Stomach smooth muscle (tissue), 2 donors: Measurements from ENCODE around the gene ZIM2.

Source experiments
- H3K27ac ChIP-seq: one replicate; pipeline ENCODE4 v1.7.0; 2013; ENCODE audit warnings: mild to moderate bottlenecking, low read length, inconsistent platforms
- H3K27me3 ChIP-seq, 2 donors: one replicate each; pipeline ENCODE4 v1.7.0; 2013; ENCODE audit warnings: low read length in 2 of 2; ENCODE audit not compliant: insufficient read depth in 2 of 2, control insufficient read depth in 1 of 2
- H3K36me3 ChIP-seq, 2 donors: one replicate each; pipeline ENCODE4 v1.7.0; 2013; ENCODE audit warnings: low read length in 2 of 2; ENCODE audit not compliant: control insufficient read depth in 2 of 2, insufficient read depth in 2 of 2
- H3K4me1 ChIP-seq: one replicate; pipeline ENCODE4 v1.7.0; 2013; ENCODE audit warnings: low read length; ENCODE audit not compliant: control insufficient read depth, insufficient read depth
- H3K4me3 ChIP-seq, 2 donors: one replicate each; pipeline ENCODE4 v1.7.0; 2013; ENCODE audit warnings: low read length in 2 of 2
- H3K9ac ChIP-seq, 2 donors: one replicate each; pipeline ENCODE4 v1.7.0; 2013; ENCODE audit warnings: low read length in 2 of 2, mild to moderate bottlenecking in 1 of 2
- H3K9me3 ChIP-seq, 2 donors: one replicate each; pipeline ENCODE4 v1.7.0; 2013; ENCODE audit warnings: low read length in 2 of 2; ENCODE audit not compliant: control insufficient read depth in 2 of 2
- donor health status: healthy.
- donor health status: Pancreatic carcinoma.

The ZIM2 gene

DNA sequence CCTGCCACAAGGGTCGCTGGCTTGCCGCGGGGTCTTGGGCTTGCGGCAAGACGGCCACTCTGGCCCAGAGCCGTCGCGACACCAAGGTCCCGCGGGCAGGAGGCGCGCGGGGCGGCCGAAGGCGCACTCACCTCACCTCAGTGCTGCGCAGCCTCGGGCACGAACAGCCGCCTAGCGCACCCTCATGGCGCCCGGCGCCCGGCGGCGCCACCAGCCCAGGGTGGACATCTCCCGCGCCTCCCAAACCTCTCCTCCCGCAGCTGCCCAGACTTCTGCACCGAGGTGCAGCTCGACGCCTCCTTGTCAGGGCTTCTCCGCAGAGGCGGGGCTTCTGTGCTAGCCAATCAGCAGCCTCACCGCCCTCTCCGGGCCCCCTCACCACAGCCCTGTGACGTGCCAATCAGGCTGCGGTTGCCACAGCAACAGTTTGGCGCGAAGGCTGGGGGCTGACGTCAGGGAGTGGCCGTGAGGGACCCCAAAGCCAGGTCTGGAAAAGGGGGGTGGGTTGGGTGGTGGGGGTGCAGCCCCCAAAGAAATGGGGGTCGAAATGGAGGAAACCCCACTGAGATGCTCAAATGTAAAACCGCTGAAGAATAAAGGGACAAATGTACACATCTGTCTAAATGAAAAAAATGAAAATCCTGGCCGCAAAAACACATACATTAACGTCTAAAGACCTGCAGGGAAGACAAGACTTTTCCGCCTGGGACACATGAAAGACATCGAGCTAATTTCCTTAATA, at the start of gene ZIM2, which contains the start of gene PEG3:
Gene ZIM2, minus strand, starts transcription at position 276 of the 742 bp plus-strand sequence. CDS start 16,449 bp downstream, outside the sequence.
Gene PEG3, minus strand, starts transcription at position 276 of the 742 bp plus-strand sequence. CDS start 16,071 bp downstream, outside the sequence.
- H3K4me3 ChIP-seq: peak within 1 kb of the TSS; percentile 59 to 77

DNA sequence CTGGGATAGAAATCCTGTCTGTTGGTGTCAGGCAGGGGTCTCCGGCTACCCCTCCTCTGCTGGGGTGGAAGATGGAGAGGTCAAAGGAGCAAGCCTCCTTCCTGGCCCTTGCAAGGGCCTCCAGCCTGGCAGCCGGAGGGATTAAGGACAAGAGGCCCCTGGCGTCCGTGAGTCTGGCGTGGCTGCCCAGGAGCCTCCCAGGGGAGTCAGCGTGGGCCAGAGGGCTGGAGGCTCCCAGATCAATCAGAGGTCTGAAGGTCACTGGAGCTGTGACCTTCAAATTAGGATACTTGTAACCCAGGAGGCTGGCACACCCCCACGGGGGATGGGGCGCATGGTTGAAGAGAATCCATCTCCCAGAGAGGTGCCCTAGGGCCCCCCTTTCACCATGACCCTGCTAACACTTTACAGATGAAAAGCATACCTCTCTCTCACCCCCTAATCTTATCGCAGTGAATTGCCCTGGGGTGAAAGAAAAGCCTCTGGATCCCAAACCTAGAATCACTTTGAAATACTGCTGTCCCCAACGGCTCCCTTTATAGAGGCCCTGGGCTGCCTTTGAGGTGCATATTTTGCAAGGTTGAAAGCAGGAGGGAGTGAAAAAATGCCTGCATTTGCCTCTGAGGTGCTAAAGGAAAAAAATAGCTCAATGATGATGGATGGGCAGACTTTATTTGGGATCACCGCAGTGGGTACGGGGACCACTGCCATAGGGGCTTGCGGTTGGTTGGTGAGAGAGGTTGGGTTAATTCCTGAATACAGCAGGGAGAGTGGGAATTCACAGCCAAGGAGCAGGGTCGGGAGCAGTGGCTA, 44.9 kb upstream of the ZIM2 start:
- H3K4me3 ChIP-seq: no peak overlapping the region
- no peak overlapping the region for H3K9ac ChIP-seq
- peaks cover 0 to 4% of the 10 kb centered on the region in 2 donors for H3K9me3 ChIP-seq
- H3K36me3 ChIP-seq: no peaks in the 10 kb centered on the region
- no peak overlapping the region for H3K27ac ChIP-seq
- H3K27me3 ChIP-seq: peaks cover 0 to 5% of the 10 kb centered on the region in 2 donors
- H3K4me1 ChIP-seq: no peaks in the 10 kb centered on the region

More for the DNA sequence above, at the start of gene ZIM2, which contains the start of gene PEG3:
- no peaks in the 10 kb centered on the region for H3K27me3 ChIP-seq
- no peaks in the 10 kb centered on the region for H3K9me3 ChIP-seq
- H3K9ac ChIP-seq: peak within 1 kb of the TSS; percentile 29 to 38
- H3K36me3 ChIP-seq: peaks cover 0 to 1% of the 10 kb centered on the region in 2 donors
- peaks cover 13% of the 10 kb centered on the region for H3K4me1 ChIP-seq
- peak within 1 kb of the TSS; percentile 83 for H3K27ac ChIP-seq

DNA sequence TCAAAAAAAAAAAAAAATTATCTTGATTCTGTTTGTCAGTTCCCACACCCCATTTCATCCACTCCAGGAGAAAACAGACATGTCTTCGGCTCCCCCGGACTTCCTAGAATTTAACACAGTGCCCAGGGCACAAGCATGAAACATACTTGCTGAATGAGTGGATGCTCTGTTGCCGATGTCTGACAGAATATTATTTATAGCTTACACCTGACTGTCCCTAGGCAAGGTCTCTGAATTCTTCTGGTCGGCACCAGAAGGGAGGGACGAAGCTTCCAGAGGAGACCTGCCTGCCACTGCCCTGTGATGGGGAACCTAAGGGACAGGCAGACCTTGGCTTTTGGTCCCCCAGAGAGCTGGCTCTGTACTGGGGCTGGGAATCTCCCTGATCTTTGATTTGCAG, 43.9 kb upstream of the ZIM2 start:
- no peaks in the 10 kb centered on the region for H3K4me1 ChIP-seq
- no peak overlapping the region for H3K27ac ChIP-seq
- no peak overlapping the region for H3K9ac ChIP-seq
- peaks cover 0 to 5% of the 10 kb centered on the region in 2 donors for H3K27me3 ChIP-seq
- no peaks in the 10 kb centered on the region for H3K36me3 ChIP-seq
- peaks cover 0 to 4% of the 10 kb centered on the region in 2 donors for H3K9me3 ChIP-seq
- H3K4me3 ChIP-seq: no peak overlapping the region

DNA sequence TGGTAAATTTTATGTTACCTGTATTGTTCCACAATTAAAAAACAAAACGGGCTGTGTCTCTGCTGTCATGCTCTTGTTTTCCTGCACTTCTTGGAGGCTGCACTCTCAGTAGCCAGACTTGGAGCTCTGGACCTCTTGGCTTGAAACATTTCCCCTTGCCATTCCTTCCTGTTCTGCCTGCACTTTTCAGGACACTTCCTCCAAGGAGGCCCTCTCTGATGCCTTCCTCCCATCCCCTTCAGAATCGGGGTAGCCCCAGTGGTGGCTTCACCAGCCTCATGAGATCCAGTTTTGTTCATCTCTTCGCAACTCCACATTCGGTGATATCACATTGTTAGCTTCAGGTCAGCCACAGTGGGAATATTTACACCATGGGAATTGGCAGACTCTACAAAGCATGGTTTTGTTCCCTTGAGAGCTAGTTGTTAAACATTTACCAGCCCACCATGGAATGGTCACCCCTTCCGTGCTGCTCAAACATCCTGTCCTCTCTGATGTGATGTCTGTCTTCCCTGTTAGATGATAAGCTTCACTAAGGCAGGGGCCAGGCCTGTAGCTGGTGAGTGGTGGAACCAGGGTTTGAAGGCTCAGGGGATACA, 40.2 kb upstream of the ZIM2 start:
- Histone ChIP-seq H3K9ac (no peak overlapping the region), H3K9me3 (peaks cover 0 to 4% of the 10 kb centered on the region in 2 donors), H3K36me3 (no peaks in the 10 kb centered on the region), H3K4me3 (no peak overlapping the region), H3K27ac (no peak overlapping the region), H3K4me1 (no peaks in the 10 kb centered on the region), H3K27me3 (peaks cover 0 to 5% of the 10 kb centered on the region in 2 donors)

DNA sequence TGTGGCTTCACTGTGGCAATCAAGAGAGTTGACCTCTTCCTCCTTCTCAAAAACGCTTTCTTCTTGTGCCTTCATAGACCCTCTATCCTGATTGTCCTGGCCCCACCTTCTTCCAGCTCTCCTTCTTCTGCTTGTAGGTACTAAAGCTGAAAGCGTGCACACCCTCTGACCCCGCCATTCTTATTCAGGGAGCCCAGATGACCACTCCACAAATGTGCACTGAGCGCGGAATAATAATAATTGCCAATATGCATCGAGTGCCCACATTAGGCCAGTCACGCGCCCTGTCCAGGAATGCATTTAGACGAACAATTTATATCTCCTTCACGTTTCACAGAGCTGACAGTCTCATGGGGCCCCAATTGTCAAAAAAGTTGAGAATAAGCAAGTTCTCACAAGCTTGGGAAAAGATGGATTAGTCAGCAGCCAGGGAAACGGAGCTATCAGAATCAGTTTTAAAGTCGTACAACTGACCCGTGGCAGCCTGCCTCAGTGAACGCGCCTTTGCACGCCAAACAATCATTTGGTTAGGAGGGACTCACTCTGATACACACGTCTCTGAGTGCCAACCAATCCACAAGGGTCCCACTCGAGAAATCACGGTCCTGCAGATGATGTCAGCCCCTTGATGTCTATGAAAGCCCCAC, 36.7 kb upstream of the ZIM2 start:
- Histone ChIP-seq H3K4me1 (no peaks in the 10 kb centered on the region), H3K27me3 (no peaks in the 10 kb centered on the region), H3K27ac (no peak overlapping the region), H3K9me3 (peaks cover 0 to 18% of the 10 kb centered on the region in 2 donors), H3K9ac (no peak overlapping the region), H3K36me3 (no peaks in the 10 kb centered on the region), H3K4me3 (no peak overlapping the region)

DNA sequence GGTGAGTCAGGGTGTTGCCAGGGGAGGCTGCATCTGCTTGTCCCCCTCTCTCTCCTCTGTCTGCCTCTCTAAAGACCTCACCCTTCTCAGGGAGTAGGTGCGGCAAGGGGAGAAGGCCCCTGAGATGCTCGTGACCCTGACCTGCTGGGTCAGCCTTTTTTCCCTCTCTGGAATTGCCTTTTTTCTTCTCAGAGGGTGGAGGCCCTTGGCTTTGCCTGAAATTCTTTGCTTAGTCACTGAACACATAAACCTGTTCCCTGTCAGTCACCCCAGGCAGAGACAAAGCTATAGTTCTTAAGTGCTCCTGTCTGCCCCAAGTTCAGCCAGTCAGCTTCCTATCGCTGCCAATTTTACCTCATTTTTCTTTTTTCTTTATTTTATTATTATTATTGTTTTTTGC, 35.2 kb upstream of the ZIM2 start:
- H3K27me3 ChIP-seq: no peaks in the 10 kb centered on the region
- no peaks in the 10 kb centered on the region for H3K4me1 ChIP-seq
- H3K9ac ChIP-seq: no peak overlapping the region
- peaks cover 0 to 16% of the 10 kb centered on the region in 2 donors for H3K9me3 ChIP-seq
- H3K36me3 ChIP-seq: no peaks in the 10 kb centered on the region
- H3K27ac ChIP-seq: no peak overlapping the region
- no peak overlapping the region for H3K4me3 ChIP-seq

DNA sequence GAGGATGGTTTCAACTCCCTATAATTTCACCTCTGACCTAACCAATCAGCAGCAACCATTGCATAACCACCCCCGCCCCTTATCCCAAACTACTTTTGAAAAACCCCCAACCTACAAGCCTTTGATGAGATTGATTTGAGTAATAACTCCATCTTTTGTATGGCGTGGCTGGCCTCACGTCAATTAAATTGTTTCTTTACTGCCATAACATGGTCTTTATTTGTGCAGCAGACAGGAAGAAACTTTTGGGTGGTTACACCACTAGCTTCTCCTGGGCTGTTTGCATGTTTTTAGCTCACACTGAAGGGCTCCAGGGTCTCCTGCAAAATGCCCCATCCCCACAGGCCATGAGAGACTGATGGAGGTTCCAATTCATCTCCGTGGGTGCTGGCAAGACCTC, 34.0 kb upstream of the ZIM2 start:
- H3K9me3 ChIP-seq: peaks cover 0 to 14% of the 10 kb centered on the region in 2 donors

DNA sequence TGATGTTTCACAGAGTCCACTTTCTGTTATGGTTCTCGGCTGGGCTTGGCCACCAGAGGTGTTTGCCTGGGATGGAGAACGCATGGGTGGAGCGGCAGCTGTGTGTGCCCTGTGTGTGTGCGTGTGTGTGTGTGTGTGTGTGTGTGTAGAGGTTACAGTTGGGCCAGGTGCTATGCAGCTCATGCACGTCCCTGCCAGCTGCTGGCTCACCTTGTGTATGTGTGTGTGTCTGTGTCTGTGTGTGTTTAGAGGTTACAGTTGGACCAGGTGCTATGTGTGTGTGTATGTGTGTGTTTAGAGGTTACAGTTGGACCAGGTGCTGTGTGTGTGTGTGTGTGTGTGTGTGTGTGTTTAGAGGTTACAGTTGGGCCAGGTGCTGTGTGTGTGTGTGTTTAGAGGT, 33.0 kb upstream of the ZIM2 start:
- Histone ChIP-seq H3K36me3 (no peaks in the 10 kb centered on the region), H3K9me3 (peaks cover 0 to 14% of the 10 kb centered on the region in 2 donors), H3K9ac (no peak overlapping the region), H3K27ac (no peak overlapping the region), H3K4me3 (no peak overlapping the region), H3K27me3 (no peaks in the 10 kb centered on the region), H3K4me1 (no peaks in the 10 kb centered on the region)

More for the DNA sequence above, 34.0 kb upstream of the ZIM2 start:
- Histone ChIP-seq H3K27me3 (no peaks in the 10 kb centered on the region), H3K27ac (no peak overlapping the region), H3K4me3 (no peak overlapping the region), H3K9ac (no peak overlapping the region), H3K4me1 (no peaks in the 10 kb centered on the region), H3K36me3 (no peaks in the 10 kb centered on the region)

DNA sequence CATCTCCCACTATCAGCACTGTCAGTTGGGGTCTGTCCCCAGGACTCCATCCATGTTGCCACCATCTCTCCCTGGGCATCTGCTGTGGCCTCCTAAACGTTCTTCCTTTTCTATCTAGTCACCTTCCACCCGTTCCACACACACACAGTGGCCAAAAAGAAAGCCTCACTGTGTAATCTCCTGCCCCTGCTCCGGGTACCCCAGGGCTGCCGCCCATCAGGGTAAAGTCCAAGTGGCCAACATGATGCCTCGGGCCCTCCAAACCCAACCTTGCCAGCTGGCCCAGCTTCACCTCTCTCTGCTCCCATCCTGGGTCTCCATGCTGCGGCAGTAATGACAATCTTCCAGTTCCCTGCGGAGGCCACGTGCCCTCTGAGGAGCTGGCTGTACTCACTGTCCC, 29.4 kb upstream of the ZIM2 start:
- peaks cover 0 to 6% of the 10 kb centered on the region in 2 donors for H3K9me3 ChIP-seq
- H3K9ac ChIP-seq: no peak overlapping the region
- H3K36me3 ChIP-seq: no peaks in the 10 kb centered on the region
- H3K27me3 ChIP-seq: no peaks in the 10 kb centered on the region
- no peaks in the 10 kb centered on the region for H3K4me1 ChIP-seq
- no peak overlapping the region for H3K27ac ChIP-seq
- H3K4me3 ChIP-seq: no peak overlapping the region

DNA sequence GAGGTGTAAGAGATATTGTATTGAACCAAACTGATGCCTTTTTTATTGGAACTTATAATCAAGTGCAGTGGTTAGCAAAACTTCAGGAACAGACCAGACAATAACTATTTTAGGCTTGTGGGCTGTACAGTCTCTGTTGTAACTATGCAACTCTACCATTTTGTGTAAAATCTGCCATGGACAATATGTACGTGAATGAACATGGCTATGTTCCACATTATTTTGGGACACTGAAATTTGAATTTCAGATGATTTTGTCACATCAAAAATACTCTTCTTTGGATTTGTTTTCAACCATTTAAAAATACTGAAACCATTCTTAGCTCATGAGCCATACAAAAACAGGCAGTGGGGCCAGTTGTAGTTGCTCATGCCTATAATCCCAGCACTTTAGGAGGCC, 27.9 kb upstream of the ZIM2 start:
- Histone ChIP-seq H3K27ac (no peak overlapping the region), H3K9me3 (peaks cover 0 to 6% of the 10 kb centered on the region in 2 donors), H3K4me1 (no peaks in the 10 kb centered on the region), H3K27me3 (no peaks in the 10 kb centered on the region), H3K9ac (no peak overlapping the region), H3K4me3 (no peak overlapping the region), H3K36me3 (no peaks in the 10 kb centered on the region)
